HG02798 (cell line): ENCODE data around the gene OR5V1.
"Not testable (repeated sequence)": the region's sequence is repeated elsewhere in the genome, so short reads cannot be mapped to it uniquely, and the experiment has no call there.

Experiments
- ATAC-seq: cut with Tn5 transposase; IDR thresholded peaks from one replicate; pipeline ENCODE4 v1.9.1; 2021; ENCODE audit warnings: mild to moderate bottlenecking; ENCODE audit not compliant: unreplicated experiment, poor library complexity

OR5V1 gene

DNA sequence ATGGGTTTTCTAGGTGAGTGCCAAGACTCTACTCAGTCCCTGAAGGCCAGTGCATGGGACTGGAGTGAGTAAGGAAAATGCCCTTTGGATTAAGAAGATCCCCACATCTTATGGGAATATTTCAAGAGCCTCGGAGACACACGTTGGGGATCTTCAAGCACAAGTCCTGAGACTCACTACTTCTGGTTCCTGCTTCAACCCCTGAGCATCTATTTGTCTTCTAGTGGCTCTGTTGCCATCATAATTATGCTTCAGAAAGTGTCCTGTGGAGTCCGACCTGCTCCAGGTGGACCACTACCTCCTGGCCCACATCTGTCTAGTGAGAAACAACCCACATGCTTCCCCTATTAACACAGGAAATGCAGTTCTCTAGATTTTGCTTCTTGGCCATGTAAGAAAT, at the start of gene OR5V1:
OR5V1 (minus strand) TSS at position 101 of the 400 bp plus-strand sequence. CDS start 12,670 bp downstream, outside the sequence.
- no peak for ATAC-seq

DNA sequence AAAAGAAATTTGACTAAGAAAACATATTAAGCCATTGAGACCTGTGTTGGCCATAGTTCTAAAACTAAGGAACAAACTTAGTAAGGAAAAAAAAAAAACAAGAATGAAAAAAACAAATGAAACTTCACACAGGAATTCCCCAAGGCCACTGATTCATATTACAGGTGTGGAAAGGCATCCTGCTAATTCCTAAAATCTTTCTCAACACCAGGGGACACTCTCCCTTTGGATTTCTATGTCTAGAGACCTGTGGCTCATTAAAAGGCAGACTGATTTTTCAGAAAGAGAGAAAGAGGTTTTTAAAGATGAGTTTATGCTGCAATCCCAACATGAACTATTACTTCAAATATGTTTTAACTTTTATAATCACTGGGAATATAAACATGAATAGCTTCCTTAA, 45.9 kb upstream of the OR5V1 start, which contains the start of gene OR12D1:
OR12D1 (plus strand) TSS at position 341 of the 400 bp plus-strand sequence.
- no peak for ATAC-seq

- ATAC-seq: no peak
Observed at GRCh38 chr6:29403801-29404200, 35.1 kb upstream of the OR5V1 start.

GRCh38 chr6:29399525-29399924, 30.9 kb upstream of the OR5V1 start:
- no peak for ATAC-seq

DNA sequence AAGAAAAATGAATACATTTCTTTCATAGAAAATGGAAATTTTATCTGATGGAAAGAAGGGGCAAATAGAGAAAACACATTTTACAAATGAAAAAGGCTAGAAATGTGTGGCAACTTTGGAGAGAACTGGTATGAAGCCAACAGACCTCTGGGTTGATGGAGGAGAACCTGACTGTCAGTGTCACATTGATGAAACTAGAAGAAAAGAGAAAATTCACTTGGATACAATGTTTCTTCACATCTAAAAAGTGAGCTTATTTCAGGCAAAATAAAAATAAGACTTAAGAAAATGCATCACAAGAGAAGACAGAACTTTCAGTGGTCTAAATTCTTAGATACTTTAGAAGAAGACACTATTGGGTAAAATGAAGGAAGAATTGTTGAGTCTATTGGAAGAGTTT, 26.7 kb upstream of the OR5V1 start, which contains the start of gene OR12D2:
OR12D2 (plus strand) TSS at position 301 of the 400 bp plus-strand sequence. CDS start 1,069 bp downstream, outside the sequence.
- ATAC-seq: no peak

DNA sequence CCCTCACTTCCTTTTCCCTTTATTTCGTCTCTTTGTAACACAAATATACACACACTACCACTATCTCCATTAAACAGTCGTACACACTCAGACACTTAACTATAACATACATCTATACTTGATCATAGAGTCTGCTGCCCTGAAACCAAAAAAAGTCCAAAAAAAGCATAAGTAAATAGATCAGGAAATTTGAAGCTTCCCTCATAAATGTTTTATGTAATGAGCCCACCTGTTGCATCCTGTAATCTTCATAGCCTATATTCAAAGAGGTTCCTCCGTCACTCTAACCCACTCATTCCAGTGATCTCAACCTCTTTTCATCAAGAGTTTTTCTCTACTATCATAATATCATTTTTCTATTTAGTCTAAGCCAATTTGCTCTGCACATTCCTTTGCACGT, 19.9 kb upstream of the OR5V1 start:
- no peak for ATAC-seq

DNA sequence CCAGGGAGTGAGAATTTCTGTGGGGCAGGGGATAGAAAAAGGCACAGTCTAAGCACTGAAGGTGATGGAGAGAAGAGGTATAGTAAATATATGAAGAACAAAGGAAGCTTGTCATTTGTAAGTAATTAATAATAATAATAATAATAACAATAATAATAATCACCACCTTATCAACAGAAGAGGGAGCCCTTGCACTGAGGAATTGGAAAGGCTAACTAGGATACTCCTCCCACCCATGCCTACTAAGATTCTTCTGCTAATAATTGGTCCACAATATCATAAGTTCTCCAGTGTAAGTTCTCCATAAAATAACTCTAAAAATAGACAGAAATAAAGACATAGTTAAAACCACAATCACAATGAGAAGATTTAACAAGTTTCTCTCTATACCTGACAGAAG, 7.3 kb upstream of the OR5V1 start:
- ATAC-seq: no peak

DNA sequence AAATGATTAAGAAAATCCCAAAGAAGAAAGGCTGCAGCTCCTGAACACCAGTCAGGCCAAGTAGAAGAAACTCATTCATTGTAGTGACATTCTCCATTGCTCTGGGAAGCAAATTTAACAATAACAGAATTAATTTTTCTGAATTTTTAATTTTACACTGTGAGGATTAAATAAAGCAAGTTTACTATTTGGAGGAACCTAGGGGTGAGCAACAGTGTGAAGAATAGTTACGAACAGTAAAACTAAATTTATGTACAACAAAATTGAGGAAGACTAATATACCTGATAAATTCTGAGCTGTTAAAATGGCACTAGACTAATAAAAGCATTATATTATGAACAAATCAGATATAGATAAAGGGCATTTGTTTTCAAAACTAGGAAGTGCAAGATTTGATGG, 6.5 kb upstream of the OR5V1 start, which contains the start of gene OR12D3:
OR12D3 (minus strand) TSS at position 101 of the 400 bp plus-strand sequence; CDS start at position 97, 4 bp downstream.
- no peak for ATAC-seq

DNA sequence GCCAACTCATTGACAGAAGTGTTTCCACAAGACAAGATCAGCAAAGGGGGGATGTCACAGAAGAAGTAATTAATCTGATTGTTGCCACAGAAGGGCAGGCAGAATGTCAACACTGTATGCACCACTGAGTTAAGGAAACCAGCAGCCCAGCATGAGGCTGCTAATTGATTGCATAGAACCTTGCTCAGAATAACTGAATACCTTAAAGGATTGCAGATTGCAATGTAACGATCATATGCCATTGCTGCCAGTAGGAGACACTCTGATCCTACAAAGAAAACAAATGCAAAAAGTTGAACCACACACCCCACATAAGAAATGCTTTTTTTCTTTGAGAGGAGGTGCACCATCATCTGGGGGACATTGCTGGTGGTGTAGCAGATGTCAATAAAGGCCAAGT, 13.1 kb downstream of the OR5V1 start:
- ATAC-seq: no peak

DNA sequence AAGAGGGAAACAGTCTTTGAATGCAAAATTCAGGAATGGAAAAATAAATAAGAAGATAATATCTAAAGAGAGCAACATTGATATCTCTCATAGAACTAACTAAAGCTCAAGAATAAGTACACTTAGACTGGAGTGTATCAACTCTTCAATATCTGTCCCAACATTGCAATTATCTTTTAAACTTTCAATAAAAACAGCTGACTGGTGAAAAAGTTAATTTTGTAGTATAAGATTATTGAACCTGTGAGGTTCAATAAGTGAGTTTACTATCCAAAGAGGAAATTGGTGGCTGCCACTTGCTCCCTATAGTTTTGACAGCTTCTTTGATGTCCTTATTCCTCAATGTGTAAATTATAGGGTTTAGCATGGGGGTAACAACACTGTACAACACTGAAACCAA, 13.7 kb downstream of the OR5V1 start:
- no peak for ATAC-seq

- ATAC-seq: not testable (repeated sequence)
Observed at GRCh38 chr6:29349348-29349747, 19.3 kb downstream of the OR5V1 start.

- ATAC-seq: no peak
Observed at GRCh38 chr6:29345380-29345779, 23.3 kb downstream of the OR5V1 start.

GRCh38 chr6:29336269-29336668, 32.4 kb downstream of the OR5V1 start:
- ATAC-seq: no peak

- ATAC-seq: no peak
Observed at GRCh38 chr6:29332676-29333075, 36.0 kb downstream of the OR5V1 start.

GRCh38 chr6:29325777-29326176, 42.9 kb downstream of the OR5V1 start:
- ATAC-seq: no peak

- not testable (repeated sequence) for ATAC-seq
Observed at GRCh38 chr6:29323332-29323731, 45.3 kb downstream of the OR5V1 start.

GRCh38 chr6:29319931-29320330, 48.7 kb downstream of the OR5V1 start:
- ATAC-seq: no peak
